ENCODE data around the gene C16orf89.

C16orf89 gene

DNA sequence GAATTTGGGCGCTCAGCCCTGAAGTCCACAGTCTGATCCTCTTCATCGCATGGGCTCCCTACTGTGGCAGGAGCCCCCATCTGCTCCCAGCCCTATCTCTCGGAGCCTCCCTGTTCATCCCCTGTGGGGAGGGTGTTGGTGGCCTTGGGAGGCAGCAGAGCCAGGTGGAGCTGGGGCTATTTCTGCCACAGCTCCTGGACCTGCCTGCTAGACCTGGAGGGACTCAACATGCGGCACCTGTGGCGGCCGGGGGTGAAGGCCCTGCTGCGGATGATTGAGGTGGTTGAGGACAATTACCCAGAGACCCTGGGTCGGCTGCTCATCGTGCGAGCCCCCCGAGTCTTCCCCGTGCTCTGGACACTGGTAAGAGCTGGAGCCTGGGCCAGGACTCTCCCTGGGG lies 62.5 kb downstream of the C16orf89 start:
- Histone ChIP-seq H3K27me3 (ENCODE audit: insufficient read depth, insufficient read length) (no peaks in the 10 kb centered on the region), H3K9me3 (ENCODE audit: insufficient read depth, low read length) (no peaks in the 10 kb centered on the region)

DNA sequence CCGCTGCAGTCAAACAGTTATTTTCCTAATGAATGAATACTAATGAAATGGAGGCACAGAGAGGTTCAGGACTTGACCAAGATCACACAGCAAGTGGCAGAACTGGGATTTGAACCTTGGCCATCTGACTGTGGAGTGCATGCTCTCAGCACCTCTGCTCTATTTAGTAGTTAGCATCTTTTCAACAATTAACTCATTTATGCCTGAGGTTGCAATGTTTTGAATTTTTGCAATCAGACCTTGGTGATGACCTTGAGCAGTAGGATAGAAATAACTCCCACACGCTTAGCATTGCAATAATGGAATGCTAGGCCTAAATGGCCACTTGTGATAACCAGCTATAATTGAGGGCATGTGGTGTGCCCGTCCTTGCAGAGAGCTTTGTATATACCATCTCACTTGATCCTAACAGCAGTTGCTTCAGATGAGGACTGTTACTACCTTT lies 63.0 kb downstream of the C16orf89 start:
- no peak for TF ChIP-seq YY1 (IDR thresholded peaks at IDR 0.05; ENCODE audit: insufficient read depth, insufficient read length)
- TF ChIP-seq ZNF274 (IDR thresholded peaks at IDR 0.05; ENCODE audit: low read depth, low read length): no peak
- TF ChIP-seq SUZ12 (IDR thresholded peaks at IDR 0.05; ENCODE audit: extremely low read depth, insufficient read depth, insufficient read length): no peak
- H3K4me1 ChIP-seq (ENCODE audit: insufficient read depth, insufficient read length): peaks cover 15% of the 10 kb centered on the region
- no peak overlapping the region for H3K9ac ChIP-seq (ENCODE audit: insufficient read length, low read depth)
- H3K27me3 ChIP-seq (ENCODE audit: insufficient read depth, insufficient read length): no peaks in the 10 kb centered on the region
- no peak for DNase-seq (ENCODE audit: low read depth, low spot score)
- H3K4me3 ChIP-seq (ENCODE audit: insufficient read length, low read depth): no peak overlapping the region
- H3K36me3 ChIP-seq (ENCODE audit: insufficient read depth, insufficient read length, low read length): no peaks in the 10 kb centered on the region
- H3K9me3 ChIP-seq (ENCODE audit: insufficient read depth, low read length): no peaks in the 10 kb centered on the region

More for the DNA sequence above, 62.5 kb downstream of the C16orf89 start:
- TF ChIP-seq SUZ12 (IDR thresholded peaks at IDR 0.05; ENCODE audit: extremely low read depth, insufficient read depth, insufficient read length) (no peak), YY1 (IDR thresholded peaks at IDR 0.05; ENCODE audit: insufficient read depth, insufficient read length) (no peak), ZNF274 (IDR thresholded peaks at IDR 0.05; ENCODE audit: low read depth, low read length) (no peak)
- Histone ChIP-seq H3K4me1 (ENCODE audit: insufficient read depth, insufficient read length) (peaks cover 15% of the 10 kb centered on the region), H3K9ac (ENCODE audit: insufficient read length, low read depth) (no peak overlapping the region), H3K36me3 (ENCODE audit: insufficient read depth, insufficient read length, low read length) (no peaks in the 10 kb centered on the region), H3K4me3 (ENCODE audit: insufficient read length, low read depth) (no peak overlapping the region)
- DNase-seq (ENCODE audit: low read depth, low spot score): no peak

DNA sequence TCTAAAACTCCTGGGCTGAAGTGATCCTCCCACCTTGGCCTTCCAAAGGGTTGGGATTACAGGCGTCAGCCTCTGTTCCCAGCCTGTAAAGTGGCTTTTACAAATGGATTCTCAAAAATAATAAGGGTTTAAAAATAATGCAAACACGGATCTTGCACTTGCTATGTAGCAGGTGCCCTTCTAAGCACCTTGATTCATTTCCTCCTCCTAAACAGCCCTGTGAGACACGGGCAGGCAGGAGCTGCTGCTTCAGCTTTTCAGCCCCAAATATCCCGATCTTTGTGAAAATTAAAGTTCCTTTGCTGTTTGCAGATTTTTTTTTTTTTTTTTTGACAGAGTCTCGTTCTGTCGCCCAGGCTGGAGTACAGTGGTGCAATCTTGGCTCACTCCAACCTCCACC lies 63.8 kb downstream of the C16orf89 start:
- H3K4me3 ChIP-seq (ENCODE audit: insufficient read length, low read depth): no peak overlapping the region
- H3K27me3 ChIP-seq (ENCODE audit: insufficient read depth, insufficient read length): no peaks in the 10 kb centered on the region
- DNase-seq (ENCODE audit: low read depth, low spot score): no peak
- H3K9me3 ChIP-seq (ENCODE audit: insufficient read depth, low read length): no peaks in the 10 kb centered on the region
- TF ChIP-seq SUZ12 (IDR thresholded peaks at IDR 0.05; ENCODE audit: extremely low read depth, insufficient read depth, insufficient read length) (no peak), ZNF274 (IDR thresholded peaks at IDR 0.05; ENCODE audit: low read depth, low read length) (no peak), YY1 (IDR thresholded peaks at IDR 0.05; ENCODE audit: insufficient read depth, insufficient read length) (no peak)
- no peaks in the 10 kb centered on the region for H3K36me3 ChIP-seq (ENCODE audit: insufficient read depth, insufficient read length, low read length)
- peaks cover 12% of the 10 kb centered on the region for H3K4me1 ChIP-seq (ENCODE audit: insufficient read depth, insufficient read length)
- H3K9ac ChIP-seq (ENCODE audit: insufficient read length, low read depth): no peak overlapping the region

DNA sequence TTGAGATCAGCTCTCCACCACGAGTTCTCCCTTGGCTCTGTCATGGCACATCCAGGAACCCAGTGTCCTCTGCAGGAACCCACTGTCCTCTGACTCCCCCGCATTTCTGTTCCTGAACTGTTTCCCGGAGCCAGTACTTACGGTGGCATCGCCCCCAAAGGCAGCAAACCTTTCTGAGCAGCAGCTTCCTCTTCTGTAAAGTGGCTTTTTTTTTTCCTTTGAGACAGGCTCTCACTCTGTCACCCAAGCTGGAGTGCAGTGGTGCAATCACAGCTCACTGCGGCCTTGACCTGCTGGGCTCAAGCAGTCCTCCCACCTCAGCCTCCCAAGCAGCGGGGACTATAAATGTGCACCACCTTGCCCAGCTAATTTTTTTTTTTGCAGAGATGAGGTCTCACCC lies 64.2 kb downstream of the C16orf89 start:
- H3K27me3 ChIP-seq (ENCODE audit: insufficient read depth, insufficient read length): no peaks in the 10 kb centered on the region

DNA sequence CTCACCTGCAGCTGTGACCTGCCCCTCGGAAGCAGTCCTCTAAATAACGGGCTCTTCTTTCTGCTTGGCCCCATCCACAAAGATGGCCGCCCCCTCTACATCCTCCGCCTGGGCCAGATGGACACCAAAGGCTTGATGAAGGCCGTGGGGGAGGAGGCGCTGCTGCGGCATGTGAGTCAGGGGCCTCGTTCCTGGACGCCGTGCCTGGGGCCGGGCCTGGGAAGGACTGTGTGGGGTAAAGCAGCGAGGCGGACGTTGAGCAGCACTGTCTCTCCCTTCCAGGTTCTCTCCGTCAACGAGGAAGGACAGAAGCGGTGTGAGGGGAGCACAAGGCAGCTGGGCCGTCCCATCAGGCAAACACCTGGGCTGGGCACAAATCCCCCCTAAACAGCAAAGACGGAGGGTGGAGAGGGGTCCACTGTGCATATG lies 65.2 kb downstream of the C16orf89 start:
- Histone ChIP-seq H3K36me3 (ENCODE audit: insufficient read depth, insufficient read length, low read length) (no peaks in the 10 kb centered on the region), H3K27me3 (ENCODE audit: insufficient read depth, insufficient read length) (no peaks in the 10 kb centered on the region), H3K4me3 (ENCODE audit: insufficient read length, low read depth) (no peak overlapping the region), H3K4me1 (ENCODE audit: insufficient read depth, insufficient read length) (peaks cover 5% of the 10 kb centered on the region), H3K9me3 (ENCODE audit: insufficient read depth, low read length) (no peaks in the 10 kb centered on the region), H3K9ac (ENCODE audit: insufficient read length, low read depth) (no peak overlapping the region)
- DNase-seq (ENCODE audit: low read depth, low spot score): no peak
- TF ChIP-seq ZNF274 (IDR thresholded peaks at IDR 0.05; ENCODE audit: low read depth, low read length) (no peak), YY1 (IDR thresholded peaks at IDR 0.05; ENCODE audit: insufficient read depth, insufficient read length) (no peak), SUZ12 (IDR thresholded peaks at IDR 0.05; ENCODE audit: extremely low read depth, insufficient read depth, insufficient read length) (no peak)

More for the DNA sequence above, 64.2 kb downstream of the C16orf89 start:
- DNase-seq (ENCODE audit: low read depth, low spot score): no peak
- TF ChIP-seq SUZ12 (IDR thresholded peaks at IDR 0.05; ENCODE audit: extremely low read depth, insufficient read depth, insufficient read length) (no peak), ZNF274 (IDR thresholded peaks at IDR 0.05; ENCODE audit: low read depth, low read length) (no peak), YY1 (IDR thresholded peaks at IDR 0.05; ENCODE audit: insufficient read depth, insufficient read length) (no peak)
- H3K4me1 ChIP-seq (ENCODE audit: insufficient read depth, insufficient read length): peaks cover 8% of the 10 kb centered on the region
- H3K4me3 ChIP-seq (ENCODE audit: insufficient read length, low read depth): no peak overlapping the region
- no peaks in the 10 kb centered on the region for H3K36me3 ChIP-seq (ENCODE audit: insufficient read depth, insufficient read length, low read length)
- peak overlapping the region; percentile 26 for H3K9ac ChIP-seq (ENCODE audit: insufficient read length, low read depth)
- no peaks in the 10 kb centered on the region for H3K9me3 ChIP-seq (ENCODE audit: insufficient read depth, low read length)

DNA sequence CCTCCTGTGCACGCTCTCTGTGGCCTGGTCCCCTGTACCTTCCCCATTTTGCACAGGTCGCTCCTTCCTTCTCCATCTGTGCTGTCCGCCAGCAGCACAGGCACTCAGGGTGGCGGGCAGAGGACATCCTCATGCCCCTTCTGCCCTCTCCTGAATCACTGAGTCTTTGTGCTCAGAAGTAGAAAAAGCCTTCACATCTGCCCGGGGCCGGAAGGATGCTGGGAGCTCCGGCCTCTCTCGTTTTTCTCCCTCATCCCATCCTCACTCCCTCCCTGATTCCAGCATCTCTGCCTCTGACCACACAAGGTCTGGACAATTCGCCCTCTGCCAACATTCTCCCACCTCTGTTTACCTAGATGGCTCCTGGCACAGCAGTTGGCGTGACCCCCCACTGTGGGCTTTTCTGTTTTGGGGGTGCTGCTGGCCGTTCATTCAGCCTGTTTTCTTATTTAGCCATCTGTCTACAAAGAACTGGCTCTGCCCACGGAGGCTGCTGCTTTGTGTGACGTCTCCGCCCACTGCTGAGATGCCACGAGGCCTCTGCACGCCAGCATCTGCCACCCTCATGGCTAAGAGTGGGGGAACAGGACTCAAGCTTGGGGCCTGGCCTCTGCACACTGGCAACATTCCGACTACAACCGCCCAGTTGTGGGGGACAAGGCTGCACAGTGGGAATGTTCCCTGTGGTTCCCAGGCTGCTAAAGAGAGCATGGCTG lies 70.9 kb downstream of the C16orf89 start:
- H3K27me3 ChIP-seq (ENCODE audit: insufficient read depth, insufficient read length): no peaks in the 10 kb centered on the region

More for the DNA sequence above, 70.9 kb downstream of the C16orf89 start:
- TF ChIP-seq YY1 (IDR thresholded peaks at IDR 0.05; ENCODE audit: insufficient read depth, insufficient read length): no peak
- TF ChIP-seq ZNF274 (IDR thresholded peaks at IDR 0.05; ENCODE audit: low read depth, low read length): no peak
- no peak for TF ChIP-seq SUZ12 (IDR thresholded peaks at IDR 0.05; ENCODE audit: extremely low read depth, insufficient read depth, insufficient read length)
- no peak overlapping the region for H3K4me3 ChIP-seq (ENCODE audit: insufficient read length, low read depth)
- H3K36me3 ChIP-seq (ENCODE audit: insufficient read depth, insufficient read length, low read length): no peaks in the 10 kb centered on the region
- no peak overlapping the region for H3K9ac ChIP-seq (ENCODE audit: insufficient read length, low read depth)
- DNase-seq (ENCODE audit: low read depth, low spot score): no peak
- no peaks in the 10 kb centered on the region for H3K9me3 ChIP-seq (ENCODE audit: insufficient read depth, low read length)
- peaks cover 3% of the 10 kb centered on the region for H3K4me1 ChIP-seq (ENCODE audit: insufficient read depth, insufficient read length)
